ENCODE results near the gene RXRA. TPM values are rescaled to one million over a fixed set of nuclear protein-coding genes. Genes with fewer than 3 reads are reported as not detected.

The RXRA gene
- total RNA-seq, 1 experiment from 2014 or later, result 31.6 TPM

GRCh38 chr9:134484479-134484878 is 158.2 kb downstream of the RXRA start:
- intact Hi-C loops (cut with micrococcal nuclease; ENCODE audit: unreplicated experiment) (no loop called here), in situ Hi-C loops (cut with HindIII; ENCODE audit: low pct_unique_long_range_greater_than_20kb, low sequenced_read_pairs) (no loop called here)
- POLR2A ChIA-PET, result no interaction called here
- no peak overlapping the region for H3K4me3 ChIP-seq (ENCODE audit: low read depth in 2 of 2, low read length in 2 of 2)
- no peak for ATAC-seq
- no TSS peak for BruUV-seq (replicated peaks)
- no peaks in the 10 kb centered on the region for H3K4me1 ChIP-seq (ENCODE audit: control insufficient read depth, insufficient read depth, low read length)
- H3K27ac ChIP-seq (ENCODE audit: low read length), result no peak overlapping the region
- no peaks in the 10 kb centered on the region for H3K9me3 ChIP-seq (ENCODE audit: control insufficient read depth, insufficient read depth, low read depth, low read length)
- no peaks in the 10 kb centered on the region for H3K36me3 ChIP-seq (ENCODE audit: control insufficient read depth, insufficient read depth, low read length)
- H3K27me3 ChIP-seq (ENCODE audit: control insufficient read depth, insufficient read depth, low read length), result no peaks in the 10 kb centered on the region
- CTCF ChIA-PET, result no interaction called here
- DNase-seq (ENCODE audit: low read depth, low spot score), result no peak
- TF ChIP-seq POLR2AphosphoS5 (IDR thresholded peaks at IDR 0.05; ENCODE audit: low read depth, low read length) (no peak), TCF7L2 (IDR thresholded peaks at IDR 0.05; ENCODE audit: low read depth, low read length) (no peak), SIN3A (IDR thresholded peaks at IDR 0.05; ENCODE audit: borderline replicate concordance, insufficient read depth, low read depth, low read length) (no peak), REST (IDR thresholded peaks at IDR 0.05; ENCODE audit: insufficient read depth in 1 of 2, low read depth in 2 of 2, low read length in 1 of 2) (no peak), CTCF (IDR thresholded peaks at IDR 0.05) (no peak)

DNA sequence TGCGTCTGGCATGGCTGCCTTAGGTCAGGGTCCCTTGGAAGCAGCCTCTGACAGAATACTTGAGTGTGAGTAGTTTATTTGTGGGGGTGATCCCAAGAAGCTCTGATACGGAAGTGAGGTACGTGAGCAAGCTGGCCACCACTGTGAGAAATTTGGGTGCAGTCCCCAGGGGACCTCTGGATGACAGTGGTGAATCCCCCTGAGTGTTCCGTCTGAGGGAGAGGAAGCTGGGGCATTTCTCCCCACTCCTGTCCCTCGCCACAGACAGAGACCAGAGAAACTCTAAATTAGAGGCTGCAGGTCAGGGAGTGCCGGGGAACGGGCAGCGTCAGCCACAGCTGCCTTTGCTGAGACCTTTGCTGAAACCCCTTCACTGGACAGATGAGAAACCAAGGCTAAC is 159.4 kb downstream of the RXRA start:
- intact Hi-C loops (cut with micrococcal nuclease; ENCODE audit: unreplicated experiment), result no loop called here
- no peaks in the 10 kb centered on the region for H3K27me3 ChIP-seq (ENCODE audit: control insufficient read depth, insufficient read depth, low read length)
- H3K36me3 ChIP-seq (ENCODE audit: control insufficient read depth, insufficient read depth, low read length), result no peaks in the 10 kb centered on the region
- in situ Hi-C loops (cut with HindIII; ENCODE audit: low pct_unique_long_range_greater_than_20kb, low sequenced_read_pairs), result no loop called here
- no peak overlapping the region for H3K27ac ChIP-seq (ENCODE audit: low read length)
- DNase-seq (ENCODE audit: low read depth, low spot score) (no peak), ATAC-seq (no peak)
- ChIA-PET POLR2A (no interaction called here), CTCF (no interaction called here)
- H3K4me3 ChIP-seq (ENCODE audit: low read depth in 2 of 2, low read length in 2 of 2), result no peak overlapping the region
- TF ChIP-seq CTCF (IDR thresholded peaks at IDR 0.05) (no peak), SIN3A (IDR thresholded peaks at IDR 0.05; ENCODE audit: borderline replicate concordance, insufficient read depth, low read depth, low read length) (no peak), POLR2AphosphoS5 (IDR thresholded peaks at IDR 0.05; ENCODE audit: low read depth, low read length) (no peak), TCF7L2 (IDR thresholded peaks at IDR 0.05; ENCODE audit: low read depth, low read length) (no peak), REST (IDR thresholded peaks at IDR 0.05; ENCODE audit: insufficient read depth in 1 of 2, low read depth in 2 of 2, low read length in 1 of 2) (no peak)
- no peaks in the 10 kb centered on the region for H3K4me1 ChIP-seq (ENCODE audit: control insufficient read depth, insufficient read depth, low read length)
- H3K9me3 ChIP-seq (ENCODE audit: control insufficient read depth, insufficient read depth, low read depth, low read length), result no peaks in the 10 kb centered on the region
- BruUV-seq (replicated peaks), result no TSS peak

Data from Panc1 (cell line).